Stimulated activated CD4-positive, alpha-beta T cell treated with anti-CD3 and anti-CD28 coated beads, Interleukin-2, amount 100 ng/mL, for 4 hours (primary cell): ENCODE measurements around the gene C13orf42.

Experiments used
- DNase-seq: peaks from one replicate; pipeline ENCODE4 v3.0.0-alpha.2; 2020; ENCODE audit warnings: low read depth

Gene C13orf42

DNA sequence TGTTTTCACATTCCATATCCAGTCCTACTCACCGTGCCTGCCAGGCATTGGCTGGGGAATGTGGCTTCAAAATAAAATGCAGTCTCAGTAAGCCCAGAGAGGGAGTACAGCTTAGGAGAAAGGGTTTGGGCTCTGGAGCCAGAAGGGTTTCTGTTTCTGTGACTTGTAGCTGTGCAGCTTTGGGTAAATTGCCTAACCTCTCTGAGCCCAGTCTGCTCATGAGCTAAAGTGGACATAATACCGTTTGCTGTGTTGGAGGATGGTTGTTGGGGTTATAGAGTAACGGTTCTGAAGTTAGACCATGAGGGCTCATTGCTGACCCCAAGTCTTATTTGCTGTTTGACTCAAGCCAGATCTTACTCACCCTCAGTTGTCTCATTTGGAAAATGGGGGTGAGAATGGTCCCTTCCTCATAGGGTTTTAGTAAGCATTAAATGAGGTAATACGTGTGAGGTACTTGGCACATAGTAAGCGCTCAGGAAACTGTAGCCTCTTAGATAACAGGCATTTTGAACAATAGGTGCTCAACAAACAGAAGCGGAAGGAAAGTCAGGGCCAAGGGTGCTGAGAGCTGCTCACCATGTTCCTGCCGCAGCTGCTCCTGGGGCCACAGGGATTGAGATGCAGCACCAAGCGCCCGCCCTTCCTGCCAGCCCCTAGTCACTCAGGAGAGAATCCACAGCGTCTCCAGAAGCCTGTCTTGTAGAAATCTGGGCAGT, 45.5 kb downstream of the C13orf42 start:
- DNase-seq, result no peak

DNA sequence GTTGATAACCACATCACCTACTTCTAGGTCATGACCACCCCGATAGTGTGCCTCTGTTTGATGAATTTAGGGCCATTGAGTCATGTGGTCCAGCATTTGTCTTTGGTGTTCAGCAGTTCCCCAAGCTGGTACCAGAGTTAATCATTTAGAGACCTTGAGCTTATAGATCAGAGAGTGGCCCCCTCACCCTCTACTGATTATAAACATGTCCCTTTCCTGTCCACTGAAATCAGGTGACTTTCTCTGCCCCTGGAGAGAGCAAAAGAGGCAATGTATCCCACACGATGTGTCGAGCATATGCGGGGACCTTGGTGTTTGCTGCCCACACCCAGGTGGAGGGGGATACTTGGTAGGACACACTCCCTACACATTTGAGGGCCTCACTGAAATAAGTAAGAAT, 46.3 kb downstream of the C13orf42 start:
- no peak for DNase-seq

DNA sequence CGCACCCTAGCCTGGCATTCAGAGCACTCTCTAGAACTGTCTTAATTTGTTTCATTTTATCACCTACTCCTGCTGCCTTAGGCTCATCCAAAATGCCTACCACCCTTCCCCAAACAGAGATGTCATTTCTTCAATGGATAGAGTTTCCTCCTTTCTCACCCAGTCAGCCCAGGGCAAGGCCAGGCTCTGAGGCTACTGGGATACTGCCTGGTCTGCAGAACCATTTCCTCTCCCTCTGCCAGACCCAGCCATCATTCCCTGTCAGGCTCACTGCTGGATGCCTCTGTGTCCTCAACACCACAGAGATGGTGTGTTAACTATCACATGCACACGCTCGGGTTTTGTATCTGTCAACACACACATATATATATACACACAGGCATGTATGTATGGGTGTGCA, 47.2 kb downstream of the C13orf42 start:
- no peak for DNase-seq

DNA sequence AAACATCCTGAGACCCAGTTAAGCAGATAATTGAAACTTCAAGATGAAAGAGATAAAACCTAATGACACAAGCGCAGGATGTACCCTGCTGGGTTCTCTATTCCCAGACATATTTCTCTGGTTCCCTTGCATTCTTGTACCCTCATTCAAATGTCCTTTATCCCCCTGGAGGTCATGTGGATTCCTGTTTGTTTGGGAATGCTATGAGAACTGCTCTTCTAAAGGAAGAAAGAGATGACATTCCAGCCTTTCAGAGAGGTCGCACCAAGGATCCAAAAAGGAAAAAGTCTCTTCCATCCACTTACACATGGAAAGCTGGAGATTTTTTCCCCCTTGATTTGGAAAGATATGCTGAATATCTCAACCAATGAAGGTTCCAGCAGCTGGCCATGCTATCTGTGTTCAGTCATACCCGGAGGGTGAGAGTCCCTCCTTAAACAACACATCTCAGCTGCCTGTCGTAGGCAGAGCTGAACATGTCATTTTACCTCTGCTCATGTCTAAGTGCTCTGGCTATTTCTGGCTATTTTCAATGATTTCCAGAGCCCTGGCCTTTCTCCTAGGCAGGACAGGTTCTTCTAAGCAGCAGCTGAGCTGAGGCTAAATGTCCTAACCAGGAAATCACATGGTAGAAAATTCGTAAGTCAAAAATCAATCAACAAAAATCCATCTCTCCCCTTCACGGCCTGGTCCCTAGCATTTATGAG, 52.5 kb downstream of the C13orf42 start:
- DNase-seq, result no peak

DNA sequence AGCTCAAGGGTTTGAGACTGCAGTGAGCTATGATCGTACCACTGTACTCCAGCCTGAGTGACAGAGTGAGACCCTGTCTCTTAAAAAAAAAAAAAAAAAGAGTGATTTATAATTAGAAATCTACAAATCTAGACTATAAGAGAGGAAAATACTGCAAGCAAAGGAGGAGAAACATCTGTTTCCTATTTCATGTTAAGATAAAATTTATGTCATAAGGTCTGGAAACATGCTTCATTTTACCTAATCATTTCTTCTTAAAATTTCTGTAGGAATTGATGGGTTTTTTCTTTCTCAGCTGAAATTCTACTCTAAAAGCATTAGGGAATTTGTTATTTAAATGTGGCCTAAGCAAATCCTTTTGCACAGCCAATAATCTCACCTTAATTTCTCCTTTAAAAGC, 53.2 kb downstream of the C13orf42 start:
- no peak for DNase-seq

DNA sequence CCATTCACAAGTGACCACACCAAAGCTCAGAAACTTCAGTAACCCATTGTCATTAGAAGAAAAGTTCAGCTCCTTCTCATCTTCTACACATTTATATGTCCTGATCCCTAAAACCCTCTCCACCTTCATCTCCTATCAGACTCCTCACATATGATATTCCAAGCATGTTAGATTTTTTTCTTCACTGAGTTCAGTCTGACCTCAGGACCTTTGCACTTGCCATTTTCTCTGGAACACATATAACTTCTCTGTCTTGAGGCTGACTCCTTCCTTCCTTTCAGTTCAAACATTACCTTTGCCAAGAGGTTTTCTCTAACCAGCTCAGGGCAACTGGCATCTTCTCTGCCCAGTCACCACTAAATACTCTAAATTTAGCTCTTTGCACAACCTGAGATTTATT, 54.1 kb downstream of the C13orf42 start:
- DNase-seq, result no peak

DNA sequence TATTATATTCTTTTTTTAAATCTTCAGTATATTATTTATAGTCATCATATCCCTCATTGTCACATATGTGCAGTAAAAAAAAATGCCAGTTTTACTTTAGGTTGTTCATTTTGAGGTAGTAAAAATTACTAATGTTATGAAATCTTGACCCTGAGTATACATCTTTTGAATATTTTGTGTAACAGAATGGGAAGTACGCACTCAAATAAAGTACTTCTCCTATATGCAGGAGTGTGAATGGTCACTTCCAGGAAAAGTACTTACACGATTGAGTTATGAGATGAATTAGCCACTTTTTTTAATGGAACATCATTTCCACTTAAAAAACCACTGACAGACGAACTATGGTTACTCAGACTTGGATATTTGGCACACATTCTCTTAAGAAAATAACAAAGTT, 58.5 kb downstream of the C13orf42 start:
- DNase-seq, result no peak

DNA sequence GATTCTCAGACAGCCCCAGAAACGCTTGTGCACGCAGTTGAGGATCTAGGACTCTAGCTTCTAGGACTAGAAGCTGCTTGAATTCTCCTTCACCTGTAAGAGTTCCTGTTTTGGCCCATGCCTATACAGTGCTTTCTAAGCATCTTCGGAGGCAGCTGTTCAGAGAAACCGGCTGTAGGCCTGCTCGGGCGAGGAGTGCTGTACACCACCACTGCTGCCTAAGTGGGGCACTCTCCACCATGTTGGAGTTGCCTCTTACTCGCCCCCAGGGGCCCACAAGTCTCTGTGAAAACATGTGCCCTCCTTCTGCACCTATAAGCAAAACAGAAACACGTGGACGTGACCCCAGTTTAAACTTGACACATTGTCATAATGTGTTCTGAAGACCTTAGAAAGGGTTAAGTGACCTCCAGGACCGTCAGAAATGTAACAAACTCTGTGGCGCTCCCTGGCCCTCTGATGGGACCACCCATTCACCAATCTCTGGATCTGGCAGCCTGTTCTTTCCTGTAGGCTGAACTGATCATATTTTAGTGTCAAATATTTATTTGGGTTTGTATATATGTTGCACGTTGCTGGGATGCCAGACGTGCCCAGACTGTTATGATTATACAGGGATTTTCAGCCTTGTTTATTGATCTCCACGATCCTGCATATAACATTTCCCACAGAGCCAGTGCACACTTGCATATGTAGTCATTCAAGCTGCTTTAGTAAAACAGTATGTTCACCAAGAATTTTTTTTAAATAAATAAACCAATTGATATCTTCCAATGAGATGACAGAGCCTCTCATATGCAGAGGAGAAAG, 60.8 kb downstream of the C13orf42 start:
- no peak for DNase-seq

DNA sequence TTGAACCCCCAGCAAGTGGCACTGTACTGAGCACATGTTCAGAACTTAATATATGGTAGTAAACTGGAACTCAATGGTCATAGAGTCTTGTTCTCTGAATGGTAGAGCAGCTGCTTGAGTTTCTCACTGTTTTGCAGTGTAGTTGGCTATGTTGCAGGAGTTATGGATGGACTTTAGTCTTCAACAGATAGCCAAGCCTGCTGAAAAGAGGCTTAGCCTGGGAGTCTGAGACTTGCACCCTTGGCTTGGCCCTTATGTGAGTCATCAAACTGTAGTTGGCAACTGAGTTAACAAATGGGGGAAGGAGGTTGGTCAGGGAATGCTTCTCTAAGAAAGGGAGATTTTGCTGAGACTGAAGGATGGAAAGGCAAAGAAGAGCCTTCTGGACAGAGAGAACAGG, 62.5 kb downstream of the C13orf42 start:
- DNase-seq, result no peak

DNA sequence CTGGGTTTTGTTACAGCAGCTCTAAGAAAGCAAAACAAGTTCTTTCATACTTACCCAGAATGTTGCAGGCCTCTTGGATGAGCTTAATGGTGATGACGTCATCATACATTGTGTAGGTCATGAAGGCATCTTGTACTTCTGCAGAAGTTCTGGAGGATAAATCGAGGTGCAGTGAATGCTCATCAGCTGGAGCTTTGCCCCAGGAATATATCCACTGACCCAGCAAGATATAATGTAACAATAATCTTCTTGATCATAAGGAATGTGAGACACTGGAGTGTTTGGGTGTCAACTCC, 63.0 kb downstream of the C13orf42 start:
- no peak for DNase-seq

DNA sequence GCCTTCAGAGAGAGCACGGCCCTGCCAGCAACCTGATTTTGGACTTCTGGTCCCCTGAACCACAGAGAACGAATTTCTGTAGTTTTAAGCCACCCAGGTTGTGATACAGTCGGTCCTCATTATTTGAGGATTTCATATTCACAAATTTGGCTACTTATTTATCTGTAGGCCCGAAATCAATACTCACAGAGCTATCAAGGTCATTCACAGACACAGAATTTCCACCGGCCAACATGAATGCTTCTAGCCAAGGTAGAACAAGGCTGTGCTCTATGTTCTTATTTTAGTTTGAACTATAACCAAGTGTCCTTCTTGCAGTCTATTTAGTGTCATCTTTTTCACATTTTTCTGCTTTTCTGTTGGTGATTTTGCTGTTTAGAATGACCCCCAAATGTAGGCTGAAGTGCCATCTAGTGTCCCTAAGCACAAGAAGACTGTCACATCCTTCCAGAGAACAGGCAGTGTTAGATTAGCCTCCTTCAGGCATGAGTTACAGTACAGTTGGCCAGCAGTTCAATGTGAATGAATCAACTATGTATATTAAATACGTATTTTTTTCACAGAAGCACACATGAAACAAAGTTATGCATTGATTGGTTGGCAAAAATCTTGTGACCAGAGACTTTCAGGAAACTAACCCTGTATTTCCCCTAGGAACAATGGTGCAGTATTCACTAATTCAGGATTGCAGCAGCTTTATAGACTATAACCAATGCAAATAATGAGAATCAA, 63.5 kb downstream of the C13orf42 start:
- no peak for DNase-seq

DNA sequence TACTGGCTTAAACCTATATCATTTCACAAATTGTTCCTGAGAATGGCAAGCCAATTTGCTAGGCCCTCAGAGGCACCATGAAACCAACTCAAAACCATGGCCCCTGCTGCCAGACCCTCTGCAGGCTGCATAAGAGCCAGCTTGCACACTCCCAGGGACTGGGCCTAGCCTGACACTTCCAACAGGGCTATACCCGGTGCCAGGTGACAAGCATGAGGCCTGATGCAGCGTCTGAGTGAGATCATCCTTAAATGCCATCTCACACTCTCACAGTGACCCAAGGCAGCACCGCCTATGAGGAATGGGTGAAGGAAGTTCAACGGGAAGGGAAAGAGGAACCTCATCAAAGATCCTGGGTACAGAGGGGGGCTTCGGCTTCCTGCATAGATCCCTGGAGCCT, 65.6 kb downstream of the C13orf42 start:
- DNase-seq, result no peak

DNA sequence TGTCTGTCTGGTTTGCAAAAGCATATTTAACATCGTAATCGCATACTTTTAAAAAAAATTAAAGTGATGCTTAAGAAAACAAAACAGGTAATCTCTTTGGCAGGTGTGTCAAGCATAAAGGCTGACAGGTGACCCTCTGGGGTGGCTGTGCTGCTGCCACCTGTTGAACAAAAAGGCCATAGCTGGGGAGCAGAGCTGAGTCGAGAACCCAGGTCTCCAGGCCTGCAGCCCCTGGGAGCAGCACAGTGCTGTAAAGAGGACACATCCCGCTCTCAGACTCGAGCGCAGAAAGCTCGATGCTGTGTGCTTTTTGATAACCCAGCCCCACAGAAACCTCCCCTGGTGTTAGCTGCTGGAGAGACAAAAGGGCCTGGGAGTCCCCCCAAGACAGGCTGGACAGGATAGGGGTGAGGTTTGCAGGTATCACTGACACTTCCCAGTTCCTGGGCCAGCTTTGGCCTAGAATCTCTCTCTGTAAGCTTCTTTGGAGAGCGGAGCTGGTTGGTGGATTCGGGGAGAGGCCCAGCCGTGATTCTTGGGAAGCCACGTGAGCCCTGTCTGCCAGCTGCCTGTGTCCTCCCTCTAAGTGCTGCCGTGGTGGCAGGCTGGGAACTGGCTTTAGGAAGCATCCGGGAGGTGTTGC, 66.9 kb downstream of the C13orf42 start:
- DNase-seq, result no peak

DNA sequence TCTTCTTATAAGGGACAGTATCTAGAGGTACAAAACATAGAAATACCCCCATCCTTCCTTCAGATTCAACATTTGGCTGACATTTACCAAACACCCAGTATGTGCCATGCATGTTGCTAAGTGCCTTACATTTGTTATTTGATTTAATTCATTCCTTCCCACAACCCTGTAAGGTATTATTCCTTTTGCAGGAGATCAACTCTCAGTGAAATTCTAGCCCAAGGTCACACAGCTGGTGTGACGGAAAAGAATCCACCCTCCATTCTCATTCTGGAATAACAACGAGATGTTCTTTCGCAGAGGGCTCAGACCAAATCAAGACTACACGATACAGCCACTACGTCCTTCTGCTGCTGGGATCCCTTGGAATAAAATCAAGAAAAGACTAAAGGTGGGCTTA, 67.8 kb downstream of the C13orf42 start:
- no peak for DNase-seq

DNA sequence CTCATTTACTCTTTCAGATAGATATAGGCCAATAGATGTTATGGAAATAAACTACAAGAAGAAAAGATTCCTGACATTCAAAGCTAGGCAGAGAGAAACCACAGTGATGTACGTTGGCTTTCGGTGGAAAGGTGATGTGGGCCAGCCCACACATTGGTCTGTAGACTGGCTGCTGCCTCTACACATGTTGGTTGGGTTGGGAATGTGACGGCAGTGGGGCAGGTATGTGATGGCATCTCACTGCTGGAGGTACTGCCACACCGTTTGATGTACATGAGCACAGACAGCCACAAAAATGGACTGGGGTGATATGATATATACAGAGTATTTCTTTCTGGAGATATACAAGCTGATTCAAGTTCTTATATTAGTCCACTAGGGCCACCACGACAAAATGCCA, 69.4 kb downstream of the C13orf42 start:
- DNase-seq, result no peak

DNA sequence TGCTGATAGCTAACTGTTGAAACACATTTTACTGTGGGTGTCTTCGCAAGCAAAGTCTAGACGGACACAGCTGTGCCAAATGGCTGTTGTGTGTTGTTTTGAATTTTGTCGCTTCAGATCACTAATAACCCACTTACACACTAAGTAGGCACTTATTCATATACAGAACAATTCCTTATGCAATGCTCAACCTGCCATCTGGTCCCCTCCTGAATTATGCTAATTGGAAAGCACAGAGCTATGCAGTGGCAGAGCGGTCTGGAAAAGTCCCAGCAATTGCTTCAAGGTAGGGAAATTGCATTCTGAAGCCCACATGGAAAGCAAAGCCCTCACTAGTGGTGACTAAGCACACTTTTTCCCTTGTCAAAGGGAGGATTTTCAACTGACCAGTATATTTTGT, 69.9 kb downstream of the C13orf42 start:
- no peak for DNase-seq

DNA sequence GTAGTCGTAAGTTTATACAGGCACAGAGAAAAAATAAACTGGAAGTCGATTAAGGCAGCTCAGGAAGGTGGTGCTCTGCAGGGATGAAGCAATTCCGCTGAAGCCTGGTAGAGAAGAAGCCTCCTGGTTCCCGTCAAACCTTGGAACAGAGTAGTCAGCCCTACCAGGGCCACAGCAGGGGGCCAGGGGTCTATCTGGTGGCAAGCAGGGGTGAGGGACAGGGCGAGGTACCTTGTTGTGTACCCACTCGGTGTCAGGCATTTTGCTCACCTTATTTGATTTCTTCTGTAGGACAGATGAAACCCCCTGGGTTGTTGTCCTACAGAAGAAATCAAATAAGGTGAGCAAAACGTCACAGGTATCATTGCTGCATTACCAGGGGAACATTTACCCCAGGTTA, 70.6 kb downstream of the C13orf42 start:
- no peak for DNase-seq

DNA sequence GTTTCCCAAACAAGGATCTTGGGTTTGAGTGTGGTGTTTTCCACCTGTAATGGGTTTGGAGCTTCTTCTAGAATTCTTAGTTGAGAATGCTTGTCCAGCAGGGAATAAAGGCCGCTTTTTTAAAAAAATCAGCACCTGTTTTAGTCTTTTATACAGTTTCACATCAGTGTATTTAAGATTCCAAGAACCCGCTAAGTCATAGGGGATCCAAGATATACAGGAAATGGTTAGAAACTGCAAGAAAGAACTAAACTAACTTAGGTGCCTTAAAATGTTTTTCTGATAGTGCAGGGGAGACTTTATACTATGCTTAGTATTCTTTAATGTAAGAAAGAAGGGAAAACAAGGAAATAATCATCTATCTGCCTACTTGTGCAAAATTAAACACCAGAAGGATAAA, 74.7 kb downstream of the C13orf42 start:
- no peak for DNase-seq

DNA sequence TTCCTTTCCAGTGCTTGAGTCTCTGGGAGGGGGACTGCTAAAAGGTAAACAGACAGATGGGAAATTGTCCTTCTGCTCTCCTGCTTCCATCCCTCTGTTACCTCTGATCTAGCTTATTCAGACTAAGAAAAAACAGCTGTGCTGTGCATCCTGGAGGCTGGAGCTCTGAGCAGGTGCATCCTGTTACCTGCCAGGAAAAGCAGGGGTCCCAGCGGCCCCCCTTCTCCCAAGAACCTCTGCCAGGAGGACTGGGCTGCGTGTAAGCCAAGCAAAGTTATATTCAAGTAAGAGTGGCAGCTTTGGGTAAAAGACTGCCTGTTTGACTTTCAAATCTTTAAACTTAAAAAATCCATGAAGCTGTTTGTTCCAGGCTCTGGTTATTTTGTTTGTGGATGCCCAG, 75.1 kb downstream of the C13orf42 start:
- DNase-seq, result no peak

DNA sequence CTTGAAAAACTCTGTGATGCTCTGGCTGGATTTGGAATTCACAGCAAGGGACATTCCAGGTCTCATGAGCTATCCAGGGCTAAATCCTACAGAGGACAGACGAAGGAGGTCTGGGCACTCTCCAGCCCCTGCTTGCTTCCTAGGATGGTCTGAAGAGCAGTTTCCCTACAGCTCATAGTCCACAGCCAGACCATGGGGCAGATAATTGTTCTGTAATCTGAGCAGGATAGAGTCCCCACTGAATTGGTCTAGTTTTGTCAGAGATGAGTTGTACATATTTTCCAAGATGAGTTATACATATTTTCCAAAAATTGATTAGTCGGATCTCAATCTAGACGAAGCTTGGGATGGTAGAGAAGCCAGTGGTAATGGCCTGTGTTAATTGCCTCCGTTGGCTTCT, 75.6 kb downstream of the C13orf42 start:
- no peak for DNase-seq

DNA sequence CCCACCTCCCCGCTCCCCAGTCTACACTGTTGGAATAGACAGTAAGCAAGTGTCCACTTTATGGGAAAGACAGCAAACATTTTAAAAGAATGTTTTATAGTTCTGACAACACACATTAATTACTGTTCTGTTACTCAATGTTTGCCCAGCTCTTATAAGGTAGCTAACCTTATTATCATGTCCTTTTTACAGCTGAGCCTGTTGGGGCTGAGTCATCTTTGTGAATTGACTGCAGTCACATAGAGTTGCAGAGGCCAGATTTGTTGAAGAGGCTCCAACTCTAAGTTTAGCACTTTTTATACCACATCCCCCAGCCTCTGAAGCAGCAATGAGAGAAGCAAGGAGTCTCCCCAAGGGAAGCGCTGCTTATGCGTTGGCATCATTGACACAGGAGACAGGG, 76.2 kb downstream of the C13orf42 start:
- DNase-seq, result no peak
